Astrocyte of the cerebellum (primary cell): ENCODE results near the gene IFNGR2.
A peak's percentile ranks its signal among the peaks of the same experiment; 100 is the strongest.
"Not testable (repeated sequence)": the region's sequence is repeated elsewhere in the genome, so short reads cannot be mapped to it uniquely, and the experiment has no call there.

ENCODE experiments used
- DNase-seq: peaks from one replicate; pipeline ENCODE4 v3.0.0-alpha.2; 2011; ENCODE audit warnings: low read depth
- H3K4me3 ChIP-seq: 2 replicates; pipeline ENCODE4 v1.5.1; 2011; ENCODE audit warnings: mild to moderate bottlenecking, low read depth, low read length, moderate library complexity
- in situ Hi-C: cut with HindIII; loops from 2 replicates; pipeline ENCODE4 v1.10.0; 2017; ENCODE audit warnings: low sequenced_read_pairs
- TF ChIP-seq, protein P1 (sequence below): IDR thresholded peaks from 2 replicates; pipeline ENCODE4 v1.5.1; 2012; ENCODE audit warnings: low read length, low read depth, moderate library complexity, mild to moderate bottlenecking; ENCODE audit errors: missing control alignments

The IFNGR2 gene

DNA sequence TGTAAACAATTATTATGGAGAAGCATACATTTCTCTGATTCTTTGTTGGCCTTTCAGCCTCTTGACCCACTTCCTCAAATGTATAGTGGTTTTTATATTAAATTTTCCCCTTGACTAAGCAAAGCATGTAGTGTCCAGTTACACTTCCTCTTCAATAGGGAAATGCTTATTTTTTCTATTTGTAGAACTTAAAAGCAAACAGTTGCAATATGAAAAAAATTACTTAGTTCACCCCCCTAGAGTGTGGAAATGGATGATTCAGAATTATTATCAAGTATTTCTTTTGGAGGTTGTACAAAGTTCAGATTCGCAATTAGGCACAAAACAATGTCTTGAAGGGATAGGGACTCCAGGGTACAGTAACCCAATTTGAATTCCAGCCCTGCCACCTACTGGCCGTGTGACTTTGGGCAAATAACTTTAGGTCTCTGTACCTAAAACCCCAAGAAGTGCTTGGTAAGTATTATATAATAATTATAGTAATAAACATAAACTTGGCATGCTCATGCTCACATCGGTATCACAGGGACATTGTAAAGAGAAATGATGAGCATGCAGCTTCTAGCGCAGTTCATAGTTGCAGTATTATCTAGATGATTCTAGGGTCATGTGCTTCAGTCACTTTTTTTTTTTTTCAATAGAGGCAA, 28.6 kb upstream of the IFNGR2 start:
- no peak overlapping the region for H3K4me3 ChIP-seq
- in situ Hi-C loops, result no loop called here
- TF ChIP-seq, protein P1, sequence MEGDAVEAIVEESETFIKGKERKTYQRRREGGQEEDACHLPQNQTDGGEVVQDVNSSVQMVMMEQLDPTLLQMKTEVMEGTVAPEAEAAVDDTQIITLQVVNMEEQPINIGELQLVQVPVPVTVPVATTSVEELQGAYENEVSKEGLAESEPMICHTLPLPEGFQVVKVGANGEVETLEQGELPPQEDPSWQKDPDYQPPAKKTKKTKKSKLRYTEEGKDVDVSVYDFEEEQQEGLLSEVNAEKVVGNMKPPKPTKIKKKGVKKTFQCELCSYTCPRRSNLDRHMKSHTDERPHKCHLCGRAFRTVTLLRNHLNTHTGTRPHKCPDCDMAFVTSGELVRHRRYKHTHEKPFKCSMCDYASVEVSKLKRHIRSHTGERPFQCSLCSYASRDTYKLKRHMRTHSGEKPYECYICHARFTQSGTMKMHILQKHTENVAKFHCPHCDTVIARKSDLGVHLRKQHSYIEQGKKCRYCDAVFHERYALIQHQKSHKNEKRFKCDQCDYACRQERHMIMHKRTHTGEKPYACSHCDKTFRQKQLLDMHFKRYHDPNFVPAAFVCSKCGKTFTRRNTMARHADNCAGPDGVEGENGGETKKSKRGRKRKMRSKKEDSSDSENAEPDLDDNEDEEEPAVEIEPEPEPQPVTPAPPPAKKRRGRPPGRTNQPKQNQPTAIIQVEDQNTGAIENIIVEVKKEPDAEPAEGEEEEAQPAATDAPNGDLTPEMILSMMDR, result peak; percentile 72
- peak; percentile 28 for DNase-seq

DNA sequence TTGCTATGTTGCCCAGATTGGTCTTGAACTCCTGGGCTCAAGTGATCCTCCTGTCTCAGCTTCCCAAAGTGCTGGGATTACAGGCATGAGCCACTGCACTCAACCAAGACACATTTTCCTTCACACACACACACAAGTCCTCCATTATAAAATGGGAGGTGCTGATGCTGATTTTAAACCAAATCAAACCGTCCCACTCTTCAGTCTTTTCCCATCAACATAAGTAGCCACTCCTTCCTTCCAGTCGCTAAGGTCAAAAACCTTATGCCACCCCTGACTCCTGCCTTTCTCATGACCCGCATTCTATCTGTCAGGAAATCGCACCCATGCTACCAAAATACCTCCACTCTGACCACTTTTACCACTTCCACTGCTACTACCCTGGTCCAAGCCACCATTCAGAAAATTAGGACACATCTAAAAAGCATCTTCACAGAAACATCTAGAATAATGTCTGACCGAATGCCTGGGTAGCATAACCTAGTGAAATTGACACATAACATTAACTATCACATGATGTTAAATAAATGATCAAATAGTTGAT, 28.0 kb upstream of the IFNGR2 start:
- no peak for DNase-seq
- TF ChIP-seq, protein P1, result no peak
- in situ Hi-C loops, result no loop called here
- no peak overlapping the region for H3K4me3 ChIP-seq

DNA sequence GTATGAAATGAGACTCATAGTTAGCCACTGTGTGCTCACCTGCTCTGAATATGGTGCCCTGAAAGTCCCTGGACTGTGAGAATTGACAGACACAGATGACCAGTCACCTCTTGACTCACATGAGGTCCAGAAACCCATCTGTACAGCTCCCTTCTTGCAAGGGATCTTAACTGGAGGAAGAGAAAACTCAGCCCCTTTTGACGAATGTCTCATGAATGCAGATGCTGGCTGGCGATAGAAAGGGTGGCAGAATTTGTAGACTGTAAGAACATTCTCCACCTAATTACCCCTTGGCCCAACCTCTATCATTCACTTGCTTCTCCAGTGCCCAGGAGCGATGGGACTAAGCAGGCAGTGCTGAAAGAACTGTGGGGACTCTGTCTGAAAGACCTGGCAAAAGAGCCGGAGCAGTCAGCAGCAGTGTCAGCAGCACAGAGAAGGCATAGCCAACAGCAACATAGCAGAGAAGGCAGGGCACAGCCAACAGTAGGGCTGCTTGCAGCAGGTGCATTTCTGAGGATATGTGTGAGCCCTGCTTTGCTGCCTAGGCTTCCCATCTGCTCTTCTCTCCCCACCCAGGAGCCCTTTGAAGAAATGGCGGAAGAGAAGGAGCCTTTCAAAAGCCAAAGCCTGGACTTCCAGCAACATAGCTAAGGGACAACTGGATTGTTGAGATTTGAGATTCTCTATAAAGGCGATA, 25.8 kb upstream of the IFNGR2 start:
- H3K4me3 ChIP-seq, result no peak overlapping the region
- in situ Hi-C loops, result no loop called here
- DNase-seq, result no peak
- TF ChIP-seq, protein P1, result no peak

DNA sequence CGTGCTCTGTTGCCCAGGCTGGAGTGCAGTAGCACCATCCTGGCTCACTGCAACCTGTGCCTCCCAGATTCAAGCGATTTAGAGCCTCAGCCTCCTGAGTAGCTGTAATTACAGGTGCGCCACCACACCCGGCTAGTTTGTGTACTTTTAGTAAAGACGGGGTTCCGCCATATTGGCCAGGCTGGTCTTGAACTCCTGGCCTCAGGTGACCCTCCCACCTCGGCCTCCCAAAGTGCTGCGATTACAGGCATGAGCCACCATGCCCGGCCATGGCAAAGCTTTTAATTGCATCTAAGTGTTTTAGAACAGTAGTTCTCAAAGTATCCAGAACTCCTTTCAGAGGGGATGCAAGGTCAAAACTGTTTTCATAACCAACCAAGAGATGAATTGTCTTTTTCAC, 25.1 kb upstream of the IFNGR2 start:
- TF ChIP-seq, protein P1, result no peak
- H3K4me3 ChIP-seq, result no peak overlapping the region
- no peak for DNase-seq
- in situ Hi-C loops, result no loop called here

DNA sequence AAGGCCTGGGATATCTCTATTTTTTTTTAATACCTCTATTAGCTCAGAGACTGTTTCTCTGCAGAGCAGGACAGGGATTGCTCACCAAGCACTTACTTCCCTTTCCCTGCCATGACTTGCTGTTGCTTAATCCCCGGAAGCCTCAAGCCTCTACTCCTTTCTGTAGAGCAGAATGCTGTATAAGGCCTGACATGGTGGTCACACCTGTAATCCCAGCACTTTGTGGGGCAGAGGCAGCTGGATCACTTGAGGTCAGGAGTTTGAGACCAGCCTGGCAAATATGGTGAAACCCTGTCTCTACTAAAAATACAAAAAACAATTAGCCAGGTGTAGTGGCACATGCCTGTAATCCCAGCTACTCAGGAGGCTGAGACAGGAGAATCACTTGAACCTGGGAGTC, 23.3 kb upstream of the IFNGR2 start:
- H3K4me3 ChIP-seq, DNase-seq, in situ Hi-C loops: not testable (repeated sequence)

DNA sequence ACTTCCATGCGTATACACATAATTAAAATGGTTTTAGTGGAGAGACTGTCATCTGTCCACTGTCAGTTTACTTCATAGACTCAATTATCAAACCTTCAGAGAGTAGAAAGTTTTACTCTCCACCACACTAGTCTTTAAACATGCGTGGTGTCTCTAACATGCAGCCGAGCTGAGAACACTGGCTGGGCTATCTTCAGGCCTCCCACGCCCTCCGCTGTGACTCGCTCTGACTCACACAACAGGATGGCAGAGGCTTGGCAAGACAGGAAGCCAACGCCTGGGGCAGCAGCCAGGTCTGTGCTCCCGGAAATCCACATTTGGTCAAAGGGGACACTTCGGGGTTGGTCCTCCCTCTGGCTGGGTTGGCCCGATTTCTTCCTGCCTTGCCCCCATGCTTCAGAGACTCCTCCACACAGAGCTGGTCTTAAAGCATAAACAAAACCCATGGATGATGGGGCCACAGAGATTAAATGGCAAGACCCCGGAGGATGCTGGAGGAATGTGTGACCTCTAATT, 22.7 kb upstream of the IFNGR2 start:
- in situ Hi-C loops, result no loop called here
- DNase-seq, result peak; percentile 76
- H3K4me3 ChIP-seq, result no peak overlapping the region
- TF ChIP-seq, protein P1, result no peak

DNA sequence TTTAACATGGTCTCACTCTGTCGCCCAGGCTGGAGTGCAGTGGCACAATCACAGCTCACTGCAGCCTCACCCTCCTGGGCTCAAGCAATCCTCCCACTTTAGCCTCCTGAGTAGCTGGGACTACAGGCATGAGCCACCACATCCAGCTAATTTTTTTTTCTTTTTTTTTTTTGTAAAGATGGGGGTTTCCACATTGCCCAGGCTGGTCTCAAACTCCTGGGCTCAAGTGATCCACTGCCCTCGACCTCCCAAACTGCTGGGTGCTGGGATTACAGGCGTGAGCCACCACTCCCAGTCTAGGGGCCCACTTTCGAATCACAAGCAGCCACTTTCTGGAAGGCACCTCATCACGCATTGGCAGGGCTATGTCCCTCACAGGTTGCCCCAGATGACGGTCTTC, 21.8 kb upstream of the IFNGR2 start:
- DNase-seq, in situ Hi-C loops, H3K4me3 ChIP-seq: not testable (repeated sequence)
